Adipose tissue (tissue), 3 donors: ENCODE results near the gene MEIS3. TPM values are rescaled to one million over a fixed set of nuclear protein-coding genes. Genes with fewer than 3 reads are reported as not detected.

Experiments used
- polyA plus RNA-seq, 3 donors: library from polyadenylated mRNA; stranded (reverse); fragments of 200-250 nt; gene quantifications; one replicate each; pipeline ENCODE4 v1.2.3, GENCODE V29; 2013
- donor health status: healthy with polysubstance abuse.
- donor health status: Bipolar disorder and iron deficiency.
- donor health status: healthy.

The MEIS3 gene
- polyA plus RNA-seq, 3 donors, result 4.3 to 28.6 (median 10.0) TPM

Other genes with a start within 250 kb of the MEIS3 start
- gene BBC3, start 188.3 kb downstream of the MEIS3 start, polyA plus RNA-seq, result 1 to 10 TPM; 3.1 to 8.6 (median 4.2) TPM
- gene CCDC9, start 163.0 kb downstream of the MEIS3 start, polyA plus RNA-seq, result 10 to 100 TPM; 24.6 to 38.3 (median 33.4) TPM
- gene INAFM1, start 144.6 kb downstream of the MEIS3 start, polyA plus RNA-seq, result 10 to 100 TPM; 13.2 to 25.4 (median 16.1) TPM
- gene C5AR1, start 109.7 kb downstream of the MEIS3 start, polyA plus RNA-seq, result 10 to 100 TPM in 2 of 3 donors, 1 to 10 TPM in 1; 3.6 to 50.5 (median 26.9) TPM
- 1 to 10 TPM in 1 of 3 donors, under 1 TPM in 2; 0.44 to 4.2 (median 0.90) TPM for gene C5AR2, start 87.4 kb downstream of the MEIS3 start, polyA plus RNA-seq
- gene DHX34, start 70.2 kb downstream of the MEIS3 start, polyA plus RNA-seq, result 10 to 100 TPM in 1 of 3 donors, 1 to 10 TPM in 2; 5.6 to 11.0 (median 7.4) TPM
- gene SLC8A2, start 52.4 kb upstream of the MEIS3 start, polyA plus RNA-seq, result 1 to 10 TPM in 1 of 3 donors, under 1 TPM in 1, not detected in 1; 0.28 to 1.9 TPM
- 10 to 100 TPM in 1 of 3 donors, 1 to 10 TPM in 2; 7.7 to 11.2 (median 8.5) TPM for gene KPTN, start 64.7 kb upstream of the MEIS3 start, polyA plus RNA-seq
- gene NAPA, start 95.5 kb upstream of the MEIS3 start, polyA plus RNA-seq, result 10 to 100 TPM; 57.1 to 99.0 (median 78.1) TPM
- gene ZNF541, start 153.6 kb upstream of the MEIS3 start, polyA plus RNA-seq, result under 1 TPM; 0.07 to 0.45 (median 0.30) TPM
- gene BICRA, start 189.6 kb upstream of the MEIS3 start, polyA plus RNA-seq, result 1 to 10 TPM; 3.1 to 6.2 (median 4.2) TPM